ENCODE measurements around the gene SERHL2. TPM values are rescaled to one million over a fixed set of nuclear protein-coding genes. Genes with fewer than 3 reads are reported as not detected.
"Not testable (repeated sequence)": the region's sequence is repeated elsewhere in the genome, so short reads cannot be mapped to it uniquely, and the experiment has no call there.

The SERHL2 gene
- total and polyA plus RNA-seq, 4 donors: 1.7 to 3.3 (median 2.6) TPM

- Histone ChIP-seq H3K4me3 (no peak overlapping the region), H3K9me3 (ENCODE audit: control insufficient read depth in 4 of 4, insufficient read depth in 3 of 4, low read length in 3 of 4) (no peaks in the 10 kb centered on the region), H3K27ac (ENCODE audit: low read depth in 1 of 2, low read length in 1 of 2) (no peak overlapping the region), H3K9ac (ENCODE audit: insufficient read depth in 1 of 2, low read length in 2 of 2) (no peak overlapping the region), H3K36me3 (ENCODE audit: control insufficient read depth in 4 of 4, insufficient read depth in 4 of 4, low read length in 4 of 4) (no peaks in the 10 kb centered on the region), H3K27me3 (ENCODE audit: control insufficient read depth in 3 of 3, insufficient read depth in 3 of 3, low read length in 2 of 3) (no peaks in the 10 kb centered on the region), H3K4me1 (ENCODE audit: control insufficient read depth in 5 of 5, insufficient read depth in 5 of 5, low read length in 5 of 5) (no peaks in the 10 kb centered on the region)
- ATAC-seq (ENCODE audit: insufficient read depth, low FRiP score) (no peak), DNase-seq (no peak)
- no peak for TF ChIP-seq CTCF (IDR thresholded peaks at IDR 0.05; ENCODE audit: control extremely low read depth, extremely low read depth)
- 89 to 95% methylated on average over 6 to 8 of the region's 8 CpGs for WGBS, 2 donors
Measured at GRCh38 chr22:42533638-42533977, 20.1 kb upstream of the SERHL2 start.

- not testable (repeated sequence) for H3K4me1 ChIP-seq (ENCODE audit: control insufficient read depth in 5 of 5, insufficient read depth in 5 of 5, low read length in 5 of 5); H3K27ac ChIP-seq (ENCODE audit: low read depth in 1 of 2, low read length in 1 of 2); H3K9me3 ChIP-seq (ENCODE audit: control insufficient read depth in 4 of 4, insufficient read depth in 3 of 4, low read length in 3 of 4); H3K36me3 ChIP-seq (ENCODE audit: control insufficient read depth in 4 of 4, insufficient read depth in 4 of 4, low read length in 4 of 4); H3K4me3 ChIP-seq; ATAC-seq (ENCODE audit: insufficient read depth, low FRiP score); DNase-seq; H3K9ac ChIP-seq (ENCODE audit: insufficient read depth in 1 of 2, low read length in 2 of 2); H3K27me3 ChIP-seq (ENCODE audit: control insufficient read depth in 3 of 3, insufficient read depth in 3 of 3, low read length in 2 of 3)
- 84 to 100% methylated on average over 3 of the region's 14 CpGs for WGBS, 2 donors
Measured at GRCh38 chr22:42535082-42535731, 18.5 kb upstream of the SERHL2 start.

- no peak overlapping the region for H3K9ac ChIP-seq (ENCODE audit: insufficient read depth in 1 of 2, low read length in 2 of 2)
- no peak for TF ChIP-seq CTCF (IDR thresholded peaks at IDR 0.05; ENCODE audit: control extremely low read depth, extremely low read depth)
- H3K27ac ChIP-seq (ENCODE audit: low read depth in 1 of 2, low read length in 1 of 2): no peak overlapping the region
- no peaks in the 10 kb centered on the region for H3K36me3 ChIP-seq (ENCODE audit: control insufficient read depth in 4 of 4, insufficient read depth in 4 of 4, low read length in 4 of 4)
- H3K4me3 ChIP-seq: no peak overlapping the region
- DNase-seq (no peak), ATAC-seq (ENCODE audit: insufficient read depth, low FRiP score) (no peak)
- H3K27me3 ChIP-seq (ENCODE audit: control insufficient read depth in 3 of 3, insufficient read depth in 3 of 3, low read length in 2 of 3): no peaks in the 10 kb centered on the region
- 90 to 92% methylated on average over 7 of the region's 7 CpGs for WGBS, 2 donors
- no peaks in the 10 kb centered on the region for H3K9me3 ChIP-seq (ENCODE audit: control insufficient read depth in 4 of 4, insufficient read depth in 3 of 4, low read length in 3 of 4)
- no peaks in the 10 kb centered on the region for H3K4me1 ChIP-seq (ENCODE audit: control insufficient read depth in 5 of 5, insufficient read depth in 5 of 5, low read length in 5 of 5)
Measured at GRCh38 chr22:42536166-42536565, 17.6 kb upstream of the SERHL2 start.

GRCh38 chr22:42536634-42537033 is 17.1 kb upstream of the SERHL2 start:
- 95 to 96% methylated on average over 18 of the region's 18 CpGs for WGBS, 2 donors

GRCh38 chr22:42537199-42537831 is 16.4 kb upstream of the SERHL2 start:
- peak; percentile 62 for ATAC-seq (ENCODE audit: insufficient read depth, low FRiP score)
- H3K4me3 ChIP-seq; H3K36me3 ChIP-seq (ENCODE audit: control insufficient read depth in 4 of 4, insufficient read depth in 4 of 4, low read length in 4 of 4); H3K4me1 ChIP-seq (ENCODE audit: control insufficient read depth in 5 of 5, insufficient read depth in 5 of 5, low read length in 5 of 5); H3K9ac ChIP-seq (ENCODE audit: insufficient read depth in 1 of 2, low read length in 2 of 2); H3K9me3 ChIP-seq (ENCODE audit: control insufficient read depth in 4 of 4, insufficient read depth in 3 of 4, low read length in 3 of 4); H3K27me3 ChIP-seq (ENCODE audit: control insufficient read depth in 3 of 3, insufficient read depth in 3 of 3, low read length in 2 of 3); DNase-seq; H3K27ac ChIP-seq (ENCODE audit: low read depth in 1 of 2, low read length in 1 of 2): not testable (repeated sequence)
- WGBS, 2 donors: 53 to 66% methylated on average over 7 to 8 of the region's 14 CpGs

More at GRCh38 chr22:42536634-42537033, 17.1 kb upstream of the SERHL2 start:
- H3K9ac ChIP-seq (ENCODE audit: insufficient read depth in 1 of 2, low read length in 2 of 2); H3K27me3 ChIP-seq (ENCODE audit: control insufficient read depth in 3 of 3, insufficient read depth in 3 of 3, low read length in 2 of 3); H3K4me1 ChIP-seq (ENCODE audit: control insufficient read depth in 5 of 5, insufficient read depth in 5 of 5, low read length in 5 of 5); H3K36me3 ChIP-seq (ENCODE audit: control insufficient read depth in 4 of 4, insufficient read depth in 4 of 4, low read length in 4 of 4); DNase-seq; H3K9me3 ChIP-seq (ENCODE audit: control insufficient read depth in 4 of 4, insufficient read depth in 3 of 4, low read length in 3 of 4); ATAC-seq (ENCODE audit: insufficient read depth, low FRiP score); H3K4me3 ChIP-seq; H3K27ac ChIP-seq (ENCODE audit: low read depth in 1 of 2, low read length in 1 of 2): not testable (repeated sequence)

GRCh38 chr22:42539236-42539771 is 14.5 kb upstream of the SERHL2 start:
- H3K27ac ChIP-seq (ENCODE audit: low read depth in 1 of 2, low read length in 1 of 2); H3K36me3 ChIP-seq (ENCODE audit: control insufficient read depth in 4 of 4, insufficient read depth in 4 of 4, low read length in 4 of 4); ATAC-seq (ENCODE audit: insufficient read depth, low FRiP score); H3K9ac ChIP-seq (ENCODE audit: insufficient read depth in 1 of 2, low read length in 2 of 2); H3K4me1 ChIP-seq (ENCODE audit: control insufficient read depth in 5 of 5, insufficient read depth in 5 of 5, low read length in 5 of 5); H3K27me3 ChIP-seq (ENCODE audit: control insufficient read depth in 3 of 3, insufficient read depth in 3 of 3, low read length in 2 of 3); H3K4me3 ChIP-seq; DNase-seq; H3K9me3 ChIP-seq (ENCODE audit: control insufficient read depth in 4 of 4, insufficient read depth in 3 of 4, low read length in 3 of 4): not testable (repeated sequence)
- 25 to 72% methylated on average over 3 to 8 of the region's 11 CpGs for WGBS, 2 donors

All from lung (tissue), 12 donors.